ENCODE data around the gene NEK8. TPM values are rescaled to one million over a fixed set of nuclear protein-coding genes. Genes with fewer than 3 reads are reported as not detected.
A peak's percentile ranks its signal among the peaks of the same experiment; 100 is the strongest.

NEK8 gene
- total and polyA plus RNA-seq, 9 of the 15 experiments (the other 6 are each of a cell fraction or from before 2014, with no cell fraction given): 0.98 to 16.6 (median 4.6) TPM

- TF ChIP-seq ZNF592 (IDR thresholded peaks at IDR 0.05) (peak; percentile 76; the same call in 1 of the 2 replicates), MGA (IDR thresholded peaks at IDR 0.05) (no peak), USF2 (CRISPR knock-in tag; IDR thresholded peaks at IDR 0.05) (no peak), ZFX (CRISPR knock-in tag; IDR thresholded peaks at IDR 0.05) (peak; percentile 80)
Observed at GRCh38 chr17:28750178-28751047, 21.8 kb downstream of the NEK8 start (continued).

Data from K562 (cell line).